ENCODE data around the gene ALDH2. TPM values are rescaled to one million over a fixed set of nuclear protein-coding genes. Genes with fewer than 3 reads are reported as not detected.

Gene ALDH2
- total RNA-seq, 1 donor = 11.9 TPM

GRCh38 chr12:111769599-111769998 lies 2.9 kb downstream of the ALDH2 start:
- Histone ChIP-seq H4K20me1 (ENCODE audit: insufficient read depth, low read length) (peaks cover 2% of the 10 kb centered on the region), H3K27me3 (ENCODE audit: insufficient read depth, low read length) (peaks cover 3% of the 10 kb centered on the region), H3K4me1 (ENCODE audit: insufficient read depth, low read length) (peaks cover 26% of the 10 kb centered on the region), H3K4me2 (ENCODE audit: insufficient read depth, low read length) (no peak overlapping the region), H3K36me3 (ENCODE audit: insufficient read depth, low read length) (no peaks in the 10 kb centered on the region), H3K4me3 (ENCODE audit: insufficient read depth, low read length) (no peak overlapping the region), H3K9me3 (ENCODE audit: low read depth, low read length) (no peaks in the 10 kb centered on the region), H3K79me2 (ENCODE audit: insufficient read depth, low read length) (no peaks in the 10 kb centered on the region), H2AFZ (ENCODE audit: low read length) (no peak overlapping the region), H3K27ac (ENCODE audit: low read depth, low read length) (no peak overlapping the region)
- TF ChIP-seq, protein P1, sequence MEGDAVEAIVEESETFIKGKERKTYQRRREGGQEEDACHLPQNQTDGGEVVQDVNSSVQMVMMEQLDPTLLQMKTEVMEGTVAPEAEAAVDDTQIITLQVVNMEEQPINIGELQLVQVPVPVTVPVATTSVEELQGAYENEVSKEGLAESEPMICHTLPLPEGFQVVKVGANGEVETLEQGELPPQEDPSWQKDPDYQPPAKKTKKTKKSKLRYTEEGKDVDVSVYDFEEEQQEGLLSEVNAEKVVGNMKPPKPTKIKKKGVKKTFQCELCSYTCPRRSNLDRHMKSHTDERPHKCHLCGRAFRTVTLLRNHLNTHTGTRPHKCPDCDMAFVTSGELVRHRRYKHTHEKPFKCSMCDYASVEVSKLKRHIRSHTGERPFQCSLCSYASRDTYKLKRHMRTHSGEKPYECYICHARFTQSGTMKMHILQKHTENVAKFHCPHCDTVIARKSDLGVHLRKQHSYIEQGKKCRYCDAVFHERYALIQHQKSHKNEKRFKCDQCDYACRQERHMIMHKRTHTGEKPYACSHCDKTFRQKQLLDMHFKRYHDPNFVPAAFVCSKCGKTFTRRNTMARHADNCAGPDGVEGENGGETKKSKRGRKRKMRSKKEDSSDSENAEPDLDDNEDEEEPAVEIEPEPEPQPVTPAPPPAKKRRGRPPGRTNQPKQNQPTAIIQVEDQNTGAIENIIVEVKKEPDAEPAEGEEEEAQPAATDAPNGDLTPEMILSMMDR (IDR thresholded peaks at IDR 0.05; ENCODE audit: extremely low read depth, low read depth, low read length) = no peak
- DNase-seq (ENCODE audit: insufficient read length, low spot score, missing footprints) = no peak

- no peaks in the 10 kb centered on the region for H3K79me2 ChIP-seq (ENCODE audit: insufficient read depth, low read length)
- no peaks in the 10 kb centered on the region for H3K9me3 ChIP-seq (ENCODE audit: low read depth, low read length)
- TF ChIP-seq, protein P1 (IDR thresholded peaks at IDR 0.05; ENCODE audit: extremely low read depth, low read depth, low read length) = no peak
- peak overlapping the region; percentile 65 for H3K4me2 ChIP-seq (ENCODE audit: insufficient read depth, low read length)
- H3K27ac ChIP-seq (ENCODE audit: low read depth, low read length) = no peak overlapping the region
- H2AFZ ChIP-seq (ENCODE audit: low read length) = peak overlapping the region; percentile 34
- H3K27me3 ChIP-seq (ENCODE audit: insufficient read depth, low read length) = no peaks in the 10 kb centered on the region
- H3K4me1 ChIP-seq (ENCODE audit: insufficient read depth, low read length) = peaks cover 29% of the 10 kb centered on the region
- H3K36me3 ChIP-seq (ENCODE audit: insufficient read depth, low read length) = no peaks in the 10 kb centered on the region
- peak overlapping the region; percentile 44 for H3K4me3 ChIP-seq (ENCODE audit: insufficient read depth, low read length)
- DNase-seq (ENCODE audit: insufficient read length, low spot score, missing footprints) = peak; percentile 92
- peaks cover 2% of the 10 kb centered on the region for H4K20me1 ChIP-seq (ENCODE audit: insufficient read depth, low read length)
Observed at GRCh38 chr12:111773801-111774551, 7.2 kb downstream of the ALDH2 start.

DNA sequence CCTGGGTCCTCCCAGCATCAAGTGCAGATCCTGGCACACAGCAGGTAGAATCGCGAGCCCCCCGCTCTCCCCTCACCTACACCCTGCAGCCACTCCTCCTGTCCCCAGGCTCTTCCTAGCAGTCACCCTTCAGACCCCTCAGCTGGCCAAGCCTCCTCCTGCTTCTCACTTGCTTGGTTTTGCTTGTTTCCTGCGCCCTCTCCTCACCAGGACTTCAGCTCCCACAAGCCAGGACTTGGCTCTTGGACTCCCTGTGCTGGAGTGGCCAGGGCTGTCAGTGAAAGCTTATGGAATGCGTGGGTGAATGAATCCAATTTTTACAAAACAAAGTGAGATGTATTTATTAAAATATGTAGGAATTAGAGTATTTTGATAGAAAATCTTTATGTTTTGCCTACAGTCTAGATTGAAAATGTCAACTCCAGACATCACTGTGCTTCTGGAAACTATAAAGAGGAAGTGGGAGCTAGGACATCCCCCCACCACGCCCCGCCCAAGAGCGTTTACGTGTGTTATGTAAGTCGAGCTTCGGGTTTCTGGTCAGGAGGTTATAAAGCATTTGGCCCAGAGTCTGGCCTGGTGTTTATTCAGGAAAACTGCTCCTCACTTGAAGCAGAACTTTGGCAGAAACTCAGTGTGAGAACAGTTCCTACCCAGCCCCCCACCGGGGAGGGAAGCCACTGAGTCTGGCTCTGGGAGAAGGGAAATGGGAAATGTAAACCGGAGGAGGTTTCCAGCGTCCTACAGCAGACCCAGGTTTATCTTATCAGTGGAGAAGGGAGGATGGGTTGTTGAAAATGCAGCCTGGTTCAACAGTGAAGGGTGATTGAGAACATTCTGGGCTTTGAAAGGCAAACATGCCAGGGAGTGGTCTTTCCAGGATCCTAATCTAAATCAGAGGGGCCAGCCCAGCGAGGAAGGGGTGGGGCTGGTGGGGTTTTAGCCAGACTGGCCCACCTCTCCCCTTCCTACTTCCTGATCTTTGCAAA lies 8.8 kb downstream of the ALDH2 start:
- Histone ChIP-seq H3K36me3 (ENCODE audit: insufficient read depth, low read length) (no peaks in the 10 kb centered on the region), H3K27me3 (ENCODE audit: insufficient read depth, low read length) (no peaks in the 10 kb centered on the region), H2AFZ (ENCODE audit: low read length) (peak overlapping the region; percentile 77), H3K27ac (ENCODE audit: low read depth, low read length) (no peak overlapping the region), H3K79me2 (ENCODE audit: insufficient read depth, low read length) (no peaks in the 10 kb centered on the region), H4K20me1 (ENCODE audit: insufficient read depth, low read length) (no peaks in the 10 kb centered on the region), H3K4me1 (ENCODE audit: insufficient read depth, low read length) (peaks cover 29% of the 10 kb centered on the region), H3K9me3 (ENCODE audit: low read depth, low read length) (no peaks in the 10 kb centered on the region), H3K4me2 (ENCODE audit: insufficient read depth, low read length) (peak overlapping the region; percentile 73), H3K4me3 (ENCODE audit: insufficient read depth, low read length) (peak overlapping the region; percentile 34)
- peak; percentile 94 for DNase-seq (ENCODE audit: insufficient read length, low spot score, missing footprints)
- TF ChIP-seq, protein P1 (IDR thresholded peaks at IDR 0.05; ENCODE audit: extremely low read depth, low read depth, low read length) = no peak

Data from osteoblast (primary cell).